Thyroid gland (tissue), 4 donors: ENCODE results near the gene TAS1R3. TPM values are rescaled to one million over a fixed set of nuclear protein-coding genes. Genes with fewer than 3 reads are reported as not detected.
A peak's percentile ranks its signal among the peaks of the same experiment; 100 is the strongest.

Experiments
- DNase-seq, 2 donors: peaks; one replicate each; pipeline ENCODE4 v3.0.0-alpha.2; 2019
- H3K27ac ChIP-seq, 3 donors: fragments of 200-600 bp; sonication (generic); 1 replicate in 2 of 3; 2 replicates in 1 of 3; pipeline ENCODE4 v1.5.1; 2016 to 2019; ENCODE audit warnings: mild to moderate bottlenecking in 1 of 3, moderate library complexity in 1 of 3
- H3K27me3 ChIP-seq: fragments of 200-600 bp; sonication (generic); one replicate; pipeline ENCODE4 v1.5.1; 2019
- H3K36me3 ChIP-seq, 2 donors: fragments of 200-600 bp; sonication (generic); one replicate each; pipeline ENCODE4 v1.5.1; 2016 to 2019
- H3K4me1 ChIP-seq, 2 donors: fragments of 200-600 bp; sonication (generic); one replicate each; pipeline ENCODE4 v1.5.1; 2017 to 2019
- H3K4me3 ChIP-seq, 3 donors: fragments of 200-600 bp; sonication (generic); replicated peaks in 1 of 3; 1 replicate in 2 of 3; 2 replicates in 1 of 3; pipeline ENCODE4 v1.5.1; 2016; ENCODE audit warnings: mild to moderate bottlenecking in 1 of 3
- H3K9me3 ChIP-seq: fragments of 200-600 bp; sonication (generic); one replicate; pipeline ENCODE4 v1.5.1; 2017
- POLR2A ChIP-seq, 2 donors: fragments of 450-650 bp; IDR thresholded peaks; one replicate each; pipeline ENCODE4 v1.6.1; 2017; ENCODE audit warnings: antibody characterized with exemption in 2 of 2, mild to moderate bottlenecking in 2 of 2, moderate library complexity in 1 of 2
- WGBS, 2 donors: methylation state at CpG; one replicate each; pipeline ENCODE4 v1.1.5; 2017; 5-methylcytosine and 5-hydroxymethylcytosine counted together
- intact Hi-C: fragments of 100-400 bp; cut with DNase I; formaldehyde crosslinking; loops from one replicate; pipeline ENCODE4 v1.15.1; 2023
- total RNA-seq, 4 donors: library from RNA; depleted of rRNA; stranded (reverse); fragments of >200 nt; gene quantifications; one replicate each; pipeline ENCODE4 v1.2.3, GENCODE V29; 2016
- TF ChIP-seq, protein P1 (sequence below), 6 experiments: fragments of 200-600 bp in 3 of 6; fragments of 450-650 bp in 3 of 6; sonication (generic) in 3 of 6; IDR thresholded peaks; one replicate each; pipeline ENCODE4 v1.5.1; 2016 to 2019; ENCODE audit warnings: antibody characterized with exemption in 6 of 6, mild to moderate bottlenecking in 2 of 6, inconsistent platforms in 1 of 6, moderate library complexity in 1 of 6

Gene TAS1R3
- total RNA-seq, 4 donors from 2014 or later, result 0.11 to 1.4 (median 0.68) TPM

DNA sequence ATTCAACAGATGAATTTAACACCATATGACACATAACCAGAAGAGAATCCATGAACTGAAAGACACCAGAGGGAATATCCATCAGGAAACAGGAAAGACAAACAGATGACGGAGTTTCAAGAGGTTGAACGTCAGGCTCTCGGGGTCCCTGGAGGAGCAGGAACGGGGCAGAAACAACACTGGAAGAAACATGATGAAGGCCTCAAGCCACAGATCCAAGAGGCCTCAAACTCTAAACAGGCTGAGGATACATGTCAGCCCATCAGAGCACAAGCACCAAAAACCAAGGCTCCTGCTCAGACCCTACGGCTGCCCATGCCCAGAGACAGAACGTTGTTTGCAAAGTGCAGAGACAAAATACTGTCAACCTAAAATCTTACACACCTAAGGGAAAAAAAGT lies 13.7 kb upstream of the TAS1R3 start:
- Histone ChIP-seq H3K36me3 (peaks cover 25 to 40% of the 10 kb centered on the region in 2 donors), H3K4me1 (peaks cover 6 to 19% of the 10 kb centered on the region in 2 donors), H3K9me3 (no peaks in the 10 kb centered on the region), H3K27ac (no peak overlapping the region), H3K27me3 (no peaks in the 10 kb centered on the region), H3K4me3 (no peak overlapping the region)
- no peak for TF ChIP-seq POLR2A (IDR thresholded peaks at IDR 0.05)
- TF ChIP-seq, protein P1, sequence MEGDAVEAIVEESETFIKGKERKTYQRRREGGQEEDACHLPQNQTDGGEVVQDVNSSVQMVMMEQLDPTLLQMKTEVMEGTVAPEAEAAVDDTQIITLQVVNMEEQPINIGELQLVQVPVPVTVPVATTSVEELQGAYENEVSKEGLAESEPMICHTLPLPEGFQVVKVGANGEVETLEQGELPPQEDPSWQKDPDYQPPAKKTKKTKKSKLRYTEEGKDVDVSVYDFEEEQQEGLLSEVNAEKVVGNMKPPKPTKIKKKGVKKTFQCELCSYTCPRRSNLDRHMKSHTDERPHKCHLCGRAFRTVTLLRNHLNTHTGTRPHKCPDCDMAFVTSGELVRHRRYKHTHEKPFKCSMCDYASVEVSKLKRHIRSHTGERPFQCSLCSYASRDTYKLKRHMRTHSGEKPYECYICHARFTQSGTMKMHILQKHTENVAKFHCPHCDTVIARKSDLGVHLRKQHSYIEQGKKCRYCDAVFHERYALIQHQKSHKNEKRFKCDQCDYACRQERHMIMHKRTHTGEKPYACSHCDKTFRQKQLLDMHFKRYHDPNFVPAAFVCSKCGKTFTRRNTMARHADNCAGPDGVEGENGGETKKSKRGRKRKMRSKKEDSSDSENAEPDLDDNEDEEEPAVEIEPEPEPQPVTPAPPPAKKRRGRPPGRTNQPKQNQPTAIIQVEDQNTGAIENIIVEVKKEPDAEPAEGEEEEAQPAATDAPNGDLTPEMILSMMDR (IDR thresholded peaks at IDR 0.05), result no peak
- 86 to 90% methylated on average over 6 of the region's 6 CpGs for WGBS, 2 donors
- no peak for DNase-seq
- intact Hi-C loops, result loop anchor here (5.0 kb wide), 1 partner anchor 40 kb away; the partner anchor contains the start of gene MXRA8

DNA sequence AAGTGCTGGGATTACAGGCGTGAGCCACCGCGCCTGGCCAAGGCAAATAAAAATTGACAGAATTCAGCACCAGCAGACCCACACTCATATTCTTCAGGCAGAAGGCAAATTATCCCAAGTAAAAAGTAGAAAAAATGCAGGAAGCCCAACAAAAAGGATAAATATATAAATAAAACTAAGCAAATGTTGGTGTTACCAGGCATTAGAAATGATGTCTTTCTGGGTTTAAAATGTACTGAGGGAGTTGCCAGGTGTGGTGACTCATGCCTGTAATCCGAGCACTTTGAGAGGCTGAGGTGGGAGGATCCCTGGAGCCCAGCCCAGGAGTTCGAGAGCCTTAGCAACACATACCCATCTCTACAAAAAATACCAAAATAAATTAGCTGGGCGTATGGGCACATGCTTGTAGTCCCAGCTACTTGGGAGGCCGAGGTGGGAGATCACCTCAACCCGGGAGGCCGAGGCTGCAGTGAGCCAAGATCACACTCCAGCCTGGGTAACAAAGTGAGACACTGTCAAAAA lies 12.9 kb upstream of the TAS1R3 start:
- peak; percentile 94 to 95 for DNase-seq
- intact Hi-C loops, result loop anchor here (5.0 kb wide), 1 partner anchor 39 kb away; the partner anchor contains the start of gene MXRA8
- TF ChIP-seq, protein P1 (IDR thresholded peaks at IDR 0.05), result no peak
- no peak for TF ChIP-seq POLR2A (IDR thresholded peaks at IDR 0.05)
- H3K27me3 ChIP-seq, result no peaks in the 10 kb centered on the region
- WGBS, 2 donors, result 61 to 66% methylated on average over 9 of the region's 9 CpGs
- peak overlapping the region in 1 of 3 donors; percentile 29 for H3K27ac ChIP-seq
- H3K9me3 ChIP-seq, result no peaks in the 10 kb centered on the region
- H3K4me3 ChIP-seq, result no peak overlapping the region
- H3K4me1 ChIP-seq, result peaks cover 6 to 26% of the 10 kb centered on the region in 2 donors
- peaks cover 17 to 32% of the 10 kb centered on the region in 2 donors for H3K36me3 ChIP-seq

DNA sequence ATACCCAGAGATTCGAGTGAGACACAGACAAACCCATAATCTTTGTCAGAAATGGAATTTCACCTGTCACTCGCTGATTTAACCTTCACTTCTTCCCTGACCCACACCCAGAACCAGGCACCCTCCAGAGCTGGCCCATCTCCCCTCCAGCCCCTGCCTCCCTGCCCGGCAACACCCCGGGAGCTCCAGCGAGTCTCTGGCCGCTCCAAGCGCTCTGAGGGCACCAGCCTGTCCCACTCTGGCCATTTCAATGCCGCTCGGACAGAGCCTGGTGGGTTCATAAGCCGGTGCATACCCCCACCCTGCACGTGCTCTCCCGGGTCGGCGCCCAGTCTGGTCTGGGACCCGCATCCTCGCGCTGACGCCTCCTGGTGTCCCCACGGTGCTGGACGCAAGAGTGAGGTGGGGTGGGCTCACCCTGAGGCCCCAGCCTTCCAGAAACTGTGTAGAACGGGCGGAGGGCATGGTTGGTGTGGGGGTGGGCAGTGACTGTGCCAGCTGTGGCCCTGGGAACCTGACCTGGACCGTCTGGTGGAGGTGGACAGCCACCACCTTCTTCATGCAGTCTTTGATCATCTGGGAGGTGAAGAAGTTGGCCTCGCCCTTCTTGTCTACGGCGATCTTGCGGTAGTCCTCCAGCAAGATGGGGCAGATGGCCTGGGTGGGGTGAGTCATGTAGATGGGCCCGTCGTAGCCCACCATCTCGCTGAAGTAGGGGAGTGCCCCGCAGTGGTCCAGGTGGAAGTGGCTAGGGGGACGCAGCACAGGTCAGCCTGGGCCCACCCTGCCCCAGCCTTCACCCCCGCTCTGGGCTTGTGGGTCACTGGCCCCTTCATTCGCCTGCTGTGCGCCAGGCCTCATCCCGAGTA lies 12.1 kb upstream of the TAS1R3 start:
- Histone ChIP-seq H3K27ac (no peak overlapping the region), H3K9me3 (no peaks in the 10 kb centered on the region), H3K27me3 (no peaks in the 10 kb centered on the region), H3K4me1 (peaks cover 6 to 30% of the 10 kb centered on the region in 2 donors), H3K36me3 (peaks cover 11 to 24% of the 10 kb centered on the region in 2 donors), H3K4me3 (no peak overlapping the region)
- no peak for TF ChIP-seq POLR2A (IDR thresholded peaks at IDR 0.05)
- TF ChIP-seq, protein P1 (IDR thresholded peaks at IDR 0.05), result no peak
- intact Hi-C loops, result loop anchor here (5.0 kb wide), 1 partner anchor 38 kb away; the partner anchor contains the start of gene MXRA8
- DNase-seq, result no peak
- 90 to 92% methylated on average over 30 to 36 of the region's 36 CpGs for WGBS, 2 donors

DNA sequence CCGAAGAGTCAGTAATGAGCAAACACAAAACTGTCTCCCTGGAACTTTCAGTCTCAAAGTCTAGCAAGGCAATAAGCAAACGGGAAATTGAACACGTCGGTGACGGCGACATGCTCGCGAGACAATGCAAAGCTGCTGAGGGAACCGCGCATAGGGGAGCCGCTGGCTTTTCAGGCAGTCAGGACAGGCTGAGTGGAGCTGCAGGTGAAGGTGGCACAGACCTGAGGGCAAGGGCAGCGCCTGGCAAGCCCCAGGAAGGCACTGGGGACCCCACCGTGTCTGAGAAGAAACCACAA lies 11.5 kb upstream of the TAS1R3 start:
- Histone ChIP-seq H3K36me3 (peaks cover 5 to 18% of the 10 kb centered on the region in 2 donors), H3K4me1 (peaks cover 6 to 30% of the 10 kb centered on the region in 2 donors)
- no peak for TF ChIP-seq POLR2A (IDR thresholded peaks at IDR 0.05)
- TF ChIP-seq, protein P1 (IDR thresholded peaks at IDR 0.05), result no peak

More for the DNA sequence above, 11.5 kb upstream of the TAS1R3 start:
- no peak for DNase-seq
- Histone ChIP-seq H3K27ac (no peak overlapping the region), H3K9me3 (no peaks in the 10 kb centered on the region), H3K27me3 (no peaks in the 10 kb centered on the region), H3K4me3 (no peak overlapping the region)
- intact Hi-C loops, result loop anchor here (5.0 kb wide), 1 partner anchor 38 kb away; the partner anchor contains the start of gene MXRA8
- 93 to 94% methylated on average over 13 of the region's 13 CpGs for WGBS, 2 donors
